Measurements from ENCODE around the gene SPHKAP. TPM values are rescaled to one million over a fixed set of nuclear protein-coding genes. Genes with fewer than 3 reads are reported as not detected.
"Not testable (repeated sequence)": the region's sequence is repeated elsewhere in the genome, so short reads cannot be mapped to it uniquely, and the experiment has no call there.

Gene SPHKAP
- total RNA-seq, result under 1 TPM in 2 of 4 donors, not detected in 2; 0.08 to 0.48 TPM

- DNase-seq (ENCODE audit: low spot score in 2 of 2), result no peak
- WGBS, result 12% methylated on average over 21 of the region's 56 CpGs
- H3K4me3 ChIP-seq, result no peak within 1 kb of the TSS
Observed at GRCh38 chr2:228181098-228182019, at the start of gene SPHKAP. TSS of gene SPHKAP (minus strand) at chr2:228181687. CDS start at chr2:228181598, 89 bp downstream.

GRCh38 chr2:228227466-228227865 lies 46.0 kb upstream of the SPHKAP start:
- H3K4me3 ChIP-seq, result no peak overlapping the region
- WGBS, result 74% methylated on average over 6 of the region's 6 CpGs

More at GRCh38 chr2:228181098-228182019, at the start of gene SPHKAP:
- Histone ChIP-seq H3K9me3 (no peaks in the 10 kb centered on the region), H3K36me3 (no peaks in the 10 kb centered on the region), H3K27me3 (peaks cover 27% of the 10 kb centered on the region), H3K4me1 (no peaks in the 10 kb centered on the region), H3K27ac (no peak within 1 kb of the TSS)
- TF ChIP-seq POLR2AphosphoS5 (IDR thresholded peaks at IDR 0.05) (no peak), CTCF (IDR thresholded peaks at IDR 0.05) (no peak), POLR2A (IDR thresholded peaks at IDR 0.05) (no peak), EP300 (IDR thresholded peaks at IDR 0.05) (no peak)

GRCh38 chr2:228224410-228224809 lies 42.9 kb upstream of the SPHKAP start:
- H3K27ac ChIP-seq, result no peak overlapping the region
- H3K27me3 ChIP-seq, result no peaks in the 10 kb centered on the region
- no peaks in the 10 kb centered on the region for H3K4me1 ChIP-seq
- TF ChIP-seq POLR2AphosphoS5 (IDR thresholded peaks at IDR 0.05), result no peak
- TF ChIP-seq CTCF (IDR thresholded peaks at IDR 0.05), result no peak
- no peak for TF ChIP-seq POLR2A (IDR thresholded peaks at IDR 0.05)
- TF ChIP-seq EP300 (IDR thresholded peaks at IDR 0.05), result no peak
- no peak for DNase-seq (ENCODE audit: low spot score in 2 of 2)
- no peak overlapping the region for H3K4me3 ChIP-seq
- H3K36me3 ChIP-seq, result no peaks in the 10 kb centered on the region
- H3K9me3 ChIP-seq, result no peaks in the 10 kb centered on the region

More at GRCh38 chr2:228227466-228227865, 46.0 kb upstream of the SPHKAP start:
- Histone ChIP-seq H3K4me1 (no peaks in the 10 kb centered on the region), H3K27ac (no peak overlapping the region), H3K9me3 (no peaks in the 10 kb centered on the region), H3K36me3 (no peaks in the 10 kb centered on the region), H3K27me3 (no peaks in the 10 kb centered on the region)
- no peak for DNase-seq (ENCODE audit: low spot score in 2 of 2)
- TF ChIP-seq CTCF (IDR thresholded peaks at IDR 0.05) (no peak), POLR2AphosphoS5 (IDR thresholded peaks at IDR 0.05) (no peak)

GRCh38 chr2:228218593-228218992 lies 37.1 kb upstream of the SPHKAP start:
- not testable (repeated sequence) for H3K27ac ChIP-seq; H3K9me3 ChIP-seq; H3K27me3 ChIP-seq; DNase-seq (ENCODE audit: low spot score in 2 of 2); H3K36me3 ChIP-seq; H3K4me3 ChIP-seq; H3K4me1 ChIP-seq
- 82% methylated on average over 2 of the region's 2 CpGs for WGBS

GRCh38 chr2:228197504-228197903 lies 16.0 kb upstream of the SPHKAP start:
- TF ChIP-seq EP300 (IDR thresholded peaks at IDR 0.05) (no peak), CTCF (IDR thresholded peaks at IDR 0.05) (no peak), POLR2A (IDR thresholded peaks at IDR 0.05) (no peak)
- WGBS, result 72% methylated on average over 2 of the region's 2 CpGs
- no peak overlapping the region for H3K4me3 ChIP-seq
- no peaks in the 10 kb centered on the region for H3K4me1 ChIP-seq
- no peak for DNase-seq (ENCODE audit: low spot score in 2 of 2)
- no peak overlapping the region for H3K27ac ChIP-seq
- H3K9me3 ChIP-seq, result no peaks in the 10 kb centered on the region
- no peaks in the 10 kb centered on the region for H3K36me3 ChIP-seq
- H3K27me3 ChIP-seq, result no peaks in the 10 kb centered on the region

All from suprapubic skin (tissue), 4 donors.